Choroid plexus epithelial cell (primary cell): ENCODE results near the gene SLC25A12.

ENCODE experiments used
- DNase-seq: peaks from one replicate; pipeline ENCODE4 v3.0.0-alpha.2; 2010; ENCODE audit warnings: low read depth
- H3K4me3 ChIP-seq: 2 replicates; pipeline ENCODE4 v1.5.1; 2011; ENCODE audit warnings: low read depth, mild to moderate bottlenecking, control low read depth, low read length, moderate library complexity
- TF ChIP-seq, protein P1 (sequence below): conservative IDR thresholded peaks from 2 replicates; pipeline ENCODE4 v1.5.1; 2011; ENCODE audit warnings: low read depth, mild to moderate bottlenecking, control low read depth, inconsistent platforms, low read length, moderate library complexity

The SLC25A12 gene

DNA sequence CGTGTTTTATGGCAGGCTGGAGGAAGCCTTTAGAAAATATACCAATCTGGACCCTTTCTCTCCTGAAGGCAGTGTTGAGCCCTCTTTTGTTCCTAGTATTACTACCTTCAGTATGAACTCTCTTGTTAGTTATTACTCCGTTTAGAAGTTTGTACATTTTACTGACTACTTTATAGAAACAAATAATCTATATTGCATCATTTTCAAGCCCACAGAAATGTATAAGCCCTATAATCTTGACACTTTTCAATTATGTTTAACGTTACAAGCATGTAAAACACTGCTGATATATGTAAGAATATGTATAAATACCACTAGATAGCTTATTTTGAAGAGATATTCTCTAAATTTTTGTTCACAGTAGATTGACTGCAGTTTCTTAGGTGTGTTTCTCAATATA, 64.0 kb downstream of the SLC25A12 start:
- DNase-seq: no peak
- TF ChIP-seq, protein P1, sequence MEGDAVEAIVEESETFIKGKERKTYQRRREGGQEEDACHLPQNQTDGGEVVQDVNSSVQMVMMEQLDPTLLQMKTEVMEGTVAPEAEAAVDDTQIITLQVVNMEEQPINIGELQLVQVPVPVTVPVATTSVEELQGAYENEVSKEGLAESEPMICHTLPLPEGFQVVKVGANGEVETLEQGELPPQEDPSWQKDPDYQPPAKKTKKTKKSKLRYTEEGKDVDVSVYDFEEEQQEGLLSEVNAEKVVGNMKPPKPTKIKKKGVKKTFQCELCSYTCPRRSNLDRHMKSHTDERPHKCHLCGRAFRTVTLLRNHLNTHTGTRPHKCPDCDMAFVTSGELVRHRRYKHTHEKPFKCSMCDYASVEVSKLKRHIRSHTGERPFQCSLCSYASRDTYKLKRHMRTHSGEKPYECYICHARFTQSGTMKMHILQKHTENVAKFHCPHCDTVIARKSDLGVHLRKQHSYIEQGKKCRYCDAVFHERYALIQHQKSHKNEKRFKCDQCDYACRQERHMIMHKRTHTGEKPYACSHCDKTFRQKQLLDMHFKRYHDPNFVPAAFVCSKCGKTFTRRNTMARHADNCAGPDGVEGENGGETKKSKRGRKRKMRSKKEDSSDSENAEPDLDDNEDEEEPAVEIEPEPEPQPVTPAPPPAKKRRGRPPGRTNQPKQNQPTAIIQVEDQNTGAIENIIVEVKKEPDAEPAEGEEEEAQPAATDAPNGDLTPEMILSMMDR: no peak
- no peak overlapping the region for H3K4me3 ChIP-seq

DNA sequence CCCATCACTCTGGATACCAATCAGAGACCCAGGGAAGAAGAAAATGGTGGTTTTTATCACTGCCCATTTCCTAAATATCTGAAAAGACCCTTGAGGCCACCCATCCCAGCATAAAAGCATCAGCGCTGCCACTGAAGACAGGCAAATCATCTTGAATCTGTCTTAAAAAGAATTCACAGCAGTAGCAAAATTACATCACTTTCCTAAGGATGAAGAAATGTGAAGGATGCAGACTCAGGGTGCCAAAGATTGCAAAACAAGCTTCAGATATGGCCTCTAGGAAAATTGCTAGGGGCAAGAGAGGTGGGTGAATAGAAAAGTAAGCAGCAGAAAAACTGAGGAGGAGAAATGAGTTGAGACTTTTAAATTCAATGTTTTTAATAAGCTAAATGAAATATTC, 70.0 kb downstream of the SLC25A12 start:
- H3K4me3 ChIP-seq: no peak overlapping the region
- TF ChIP-seq, protein P1: no peak
- DNase-seq: peak; percentile 84

DNA sequence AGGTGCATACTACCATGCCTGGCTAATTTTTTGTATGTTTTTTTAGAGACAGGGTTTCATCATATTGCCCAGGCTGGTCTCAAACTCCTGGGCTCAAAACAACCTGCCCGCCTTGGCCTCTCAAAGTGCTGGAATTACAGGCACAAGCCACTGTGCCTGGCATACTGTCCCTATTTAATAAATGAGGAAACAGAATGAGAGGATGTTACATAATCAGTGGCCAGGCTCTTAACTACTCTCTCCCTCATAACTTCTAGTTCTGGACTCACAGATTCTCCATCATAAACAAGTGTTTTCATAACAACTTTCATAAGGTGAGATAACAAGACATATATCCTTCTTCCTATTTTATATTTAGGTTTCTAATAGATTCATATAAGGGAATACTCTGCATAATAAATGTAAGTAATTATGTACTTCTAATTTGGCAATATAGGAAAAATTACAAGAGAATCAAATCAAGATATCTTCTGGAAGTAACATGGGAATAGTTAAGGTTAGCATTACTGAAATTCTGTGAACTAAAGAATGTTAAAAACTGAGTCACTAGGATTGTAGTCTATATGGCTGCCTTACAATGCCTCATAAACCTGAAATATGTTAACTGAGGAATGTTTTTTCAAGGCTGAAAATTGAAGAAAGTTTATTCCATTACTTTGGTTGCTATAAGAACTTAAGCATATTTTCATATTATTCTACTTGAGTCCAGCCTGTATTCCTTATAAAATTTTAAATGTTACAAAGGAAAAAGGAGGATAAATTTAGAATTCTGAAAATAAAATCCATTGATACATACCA, 71.3 kb downstream of the SLC25A12 start:
- no peak for DNase-seq
- no peak overlapping the region for H3K4me3 ChIP-seq
- TF ChIP-seq, protein P1: no peak

DNA sequence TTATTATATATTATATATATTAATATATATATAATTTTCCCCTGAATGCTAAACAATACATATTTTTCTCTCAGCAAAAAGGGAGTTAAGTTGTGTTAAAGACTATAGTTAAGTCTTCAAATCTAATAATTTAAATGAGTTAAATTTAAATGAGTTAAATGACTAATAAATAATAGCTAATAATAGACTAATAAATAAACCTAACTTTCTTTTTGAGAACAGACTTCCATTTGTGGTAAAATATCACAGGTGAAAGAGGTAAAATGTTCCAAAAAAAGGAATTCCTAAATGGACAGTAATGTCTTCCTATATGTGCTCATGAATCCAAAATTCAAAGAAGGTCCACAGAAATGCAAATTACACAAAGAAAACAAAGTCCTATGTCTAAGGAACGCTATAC, 74.6 kb downstream of the SLC25A12 start:
- TF ChIP-seq, protein P1: no peak
- DNase-seq: no peak
- H3K4me3 ChIP-seq: no peak overlapping the region

DNA sequence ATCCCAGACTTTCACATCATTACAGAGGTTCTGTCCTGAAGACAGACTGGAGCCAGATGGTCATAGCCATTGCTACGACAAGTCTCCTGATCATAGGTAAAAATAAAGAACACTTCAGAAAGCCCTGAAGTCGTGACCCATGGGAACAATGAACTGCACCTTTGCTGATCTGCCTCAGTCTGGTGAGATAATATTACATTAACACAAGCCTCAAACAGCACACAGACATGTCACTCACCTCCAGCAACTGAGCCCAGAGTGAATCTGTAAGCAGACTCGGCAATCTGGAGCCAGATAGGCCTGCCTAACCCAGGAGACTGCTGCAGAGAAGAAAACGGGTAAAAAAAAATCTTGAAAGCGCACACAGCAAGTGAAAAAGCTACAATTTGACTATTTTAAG, 79.2 kb downstream of the SLC25A12 start:
- TF ChIP-seq, protein P1: no peak
- DNase-seq: no peak
- H3K4me3 ChIP-seq: no peak overlapping the region

DNA sequence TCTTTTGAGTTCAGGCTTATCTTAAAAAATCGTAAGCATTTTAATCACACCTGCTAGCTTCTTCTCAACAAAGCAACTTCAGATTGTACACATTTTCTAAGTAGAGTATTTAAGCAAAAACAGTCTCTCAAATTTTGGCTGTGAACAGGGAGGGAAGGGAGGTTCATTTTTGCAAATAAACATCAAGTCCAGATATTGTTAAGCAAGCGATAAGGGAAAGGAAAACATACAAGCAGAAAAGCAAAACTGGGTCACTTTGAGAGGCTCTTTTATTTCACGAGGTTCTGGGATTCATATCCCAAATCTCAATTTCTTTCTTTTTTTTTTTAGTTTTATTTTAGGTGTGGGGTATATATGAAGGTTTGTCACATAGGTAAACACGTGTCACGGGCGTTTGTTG, 79.9 kb downstream of the SLC25A12 start:
- DNase-seq: no peak
- no peak overlapping the region for H3K4me3 ChIP-seq
- TF ChIP-seq, protein P1: no peak

DNA sequence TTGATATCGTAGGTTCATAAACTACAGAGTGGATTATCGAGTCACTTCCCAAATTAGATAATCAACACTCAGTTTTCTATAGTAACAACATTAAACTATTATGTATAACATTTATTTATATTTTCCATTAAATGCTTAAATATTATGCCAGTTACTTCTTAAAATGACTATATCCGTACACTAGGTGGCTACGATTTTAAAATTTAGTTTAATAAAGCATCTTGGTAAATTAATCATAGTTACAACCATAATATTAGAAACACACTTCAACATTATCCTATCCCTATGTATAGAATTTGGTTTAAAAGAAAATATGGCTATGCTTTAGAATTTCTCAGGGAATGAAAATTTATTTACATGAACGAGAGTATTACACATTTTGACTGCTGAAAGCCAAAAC, 80.3 kb downstream of the SLC25A12 start:
- no peak for DNase-seq
- TF ChIP-seq, protein P1: peak; percentile 21
- no peak overlapping the region for H3K4me3 ChIP-seq
